ENCODE measurements around the gene NUP42. TPM values are rescaled to one million over a fixed set of nuclear protein-coding genes. Genes with fewer than 3 reads are reported as not detected.

NUP42 gene
- total RNA-seq, 1 experiment from 2014 or later: 41.3 TPM

GRCh38 chr7:23242935-23243334 is 61.1 kb downstream of the NUP42 start:
- no peak overlapping the region for H3K27ac Mint-ChIP-seq (ENCODE audit: low read depth, unreplicated experiment)
- no peak for TF ChIP-seq CTCF (IDR thresholded peaks at IDR 0.05; ENCODE audit: unreplicated experiment)
- peaks cover 7% of the 10 kb centered on the region for H3K9me3 Mint-ChIP-seq (ENCODE audit: unreplicated experiment)
- BruUV-seq (replicated peaks): no TSS peak
- intact Hi-C loops (cut with micrococcal nuclease): no loop called here
- H3K4me1 Mint-ChIP-seq (ENCODE audit: insufficient read depth, unreplicated experiment): peaks cover 13% of the 10 kb centered on the region
- POLR2A ChIA-PET: interaction anchor here (1.1 to 2.0 kb wide), 4 partner anchors 30 to 137 kb away, joined by 3 to 7 read pairs (median 6); partner anchors contain the start of genes KLHL7 and NUP42
- no peak overlapping the region for H3K4me3 Mint-ChIP-seq (ENCODE audit: unreplicated experiment)
- DNase-seq (ENCODE audit: unreplicated experiment): no peak
- no peaks in the 10 kb centered on the region for H3K27me3 Mint-ChIP-seq (ENCODE audit: insufficient read depth, unreplicated experiment)
- no peaks in the 10 kb centered on the region for H3K36me3 Mint-ChIP-seq (ENCODE audit: insufficient read depth, unreplicated experiment)
- CTCF ChIA-PET: interaction anchor here (1.1 to 1.7 kb wide), 2 partner anchors 29 to 58 kb away, joined by 3 read pairs; no protein-coding TSS in a partner anchor

DNA sequence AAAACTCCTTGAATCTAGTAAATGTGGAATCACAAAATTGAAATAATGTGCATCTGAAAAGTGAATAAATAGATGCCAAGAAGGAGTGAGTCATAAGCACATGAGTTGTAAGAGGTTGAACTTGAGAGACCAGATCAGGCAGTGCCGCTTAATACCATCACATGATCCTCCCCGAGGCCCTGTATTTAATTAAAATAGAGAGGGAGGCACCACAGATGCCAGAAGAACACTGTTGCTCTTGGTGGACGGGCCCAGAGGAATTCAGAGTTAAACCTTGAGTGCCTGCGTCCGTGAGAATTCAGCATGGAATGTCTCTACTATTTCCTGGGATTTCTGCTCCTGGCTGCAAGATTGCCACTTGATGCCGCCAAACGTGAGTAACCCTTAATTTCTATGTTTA is 64.7 kb downstream of the NUP42 start, which contains the start of gene GPNMB:
TSS of gene GPNMB (plus strand) at position 221 of the 400 bp plus-strand sequence. CDS start at position 304, 83 bp downstream.
- H3K36me3 Mint-ChIP-seq (ENCODE audit: insufficient read depth, unreplicated experiment): no peaks in the 10 kb centered on the region
- no peaks in the 10 kb centered on the region for H3K27me3 Mint-ChIP-seq (ENCODE audit: insufficient read depth, unreplicated experiment)
- no TSS peak for BruUV-seq (replicated peaks)
- H3K4me1 Mint-ChIP-seq (ENCODE audit: insufficient read depth, unreplicated experiment): peaks cover 13% of the 10 kb centered on the region
- TF ChIP-seq CTCF (IDR thresholded peaks at IDR 0.05; ENCODE audit: unreplicated experiment): no peak
- H3K9me3 Mint-ChIP-seq (ENCODE audit: unreplicated experiment): peaks cover 10% of the 10 kb centered on the region
- intact Hi-C loops (cut with micrococcal nuclease): no loop called here
- H3K4me3 Mint-ChIP-seq (ENCODE audit: unreplicated experiment): peak within 1 kb of the TSS; percentile 63
- DNase-seq (ENCODE audit: unreplicated experiment): peak; percentile 63
- ChIA-PET CTCF (interaction anchor here (0.6 to 1.6 kb wide), 4 partner anchors 15 to 379 kb away, joined by 3 to 5 read pairs (median 3); no protein-coding TSS in a partner anchor), POLR2A (interaction anchor here (0.7 to 2.8 kb wide), 6 partner anchors 9 to 65 kb away, joined by 3 to 12 read pairs (median 4); partner anchors contain the start of genes MALSU1 and NUP42)
- no peak within 1 kb of the TSS for H3K27ac Mint-ChIP-seq (ENCODE audit: low read depth, unreplicated experiment)

- Mint-ChIP-seq H3K27me3 (ENCODE audit: insufficient read depth, unreplicated experiment) (no peaks in the 10 kb centered on the region), H3K4me1 (ENCODE audit: insufficient read depth, unreplicated experiment) (peaks cover 13% of the 10 kb centered on the region), H3K27ac (ENCODE audit: low read depth, unreplicated experiment) (no peak overlapping the region), H3K4me3 (ENCODE audit: unreplicated experiment) (peak overlapping the region; percentile 63), H3K36me3 (ENCODE audit: insufficient read depth, unreplicated experiment) (no peaks in the 10 kb centered on the region), H3K9me3 (ENCODE audit: unreplicated experiment) (peaks cover 15% of the 10 kb centered on the region)
- BruUV-seq (replicated peaks): no TSS peak
- ChIA-PET CTCF (interaction anchor here (0.6 to 1.6 kb wide), 5 partner anchors 15 to 380 kb away, joined by 3 to 5 read pairs (median 3); no protein-coding TSS in a partner anchor), POLR2A (interaction anchor here (0.8 to 2.8 kb wide), 5 partner anchors 10 to 65 kb away, joined by 3 to 12 read pairs (median 5); partner anchors contain the start of genes MALSU1 and NUP42)
- no peak for DNase-seq (ENCODE audit: unreplicated experiment)
- no peak for TF ChIP-seq CTCF (IDR thresholded peaks at IDR 0.05; ENCODE audit: unreplicated experiment)
- intact Hi-C loops (cut with micrococcal nuclease): no loop called here
Measured at GRCh38 chr7:23247046-23247602, 65.3 kb downstream of the NUP42 start.

GRCh38 chr7:23247603-23248335 is 65.9 kb downstream of the NUP42 start:
- Mint-ChIP-seq H3K4me3 (ENCODE audit: unreplicated experiment) (no peak overlapping the region), H3K36me3 (ENCODE audit: insufficient read depth, unreplicated experiment) (no peaks in the 10 kb centered on the region), H3K4me1 (ENCODE audit: insufficient read depth, unreplicated experiment) (peaks cover 13% of the 10 kb centered on the region), H3K9me3 (ENCODE audit: unreplicated experiment) (peaks cover 17% of the 10 kb centered on the region), H3K27me3 (ENCODE audit: insufficient read depth, unreplicated experiment) (no peaks in the 10 kb centered on the region), H3K27ac (ENCODE audit: low read depth, unreplicated experiment) (no peak overlapping the region)
- DNase-seq (ENCODE audit: unreplicated experiment): no peak
- ChIA-PET POLR2A (interaction anchor here (1.0 to 2.8 kb wide), 4 partner anchors 10 to 66 kb away, joined by 3 to 12 read pairs (median 4); partner anchors contain the start of gene NUP42), CTCF (interaction anchor here (0.8 to 1.6 kb wide), 3 partner anchors 16 to 67 kb away, joined by 3 to 5 read pairs (median 3); no protein-coding TSS in a partner anchor)
- intact Hi-C loops (cut with micrococcal nuclease): no loop called here
- no peak for TF ChIP-seq CTCF (IDR thresholded peaks at IDR 0.05; ENCODE audit: unreplicated experiment)
- no TSS peak for BruUV-seq (replicated peaks)

All from MCF 10A (cell line).